ENCODE measurements around the gene LRCH4. TPM values are rescaled to one million over a fixed set of nuclear protein-coding genes. Genes with fewer than 3 reads are reported as not detected.

Gene LRCH4
- total RNA-seq, 3 donors from 2014 or later: 57.2 to 71.0 (median 63.9) TPM

GRCh38 chr7:100604028-100604975, 18.4 kb upstream of the LRCH4 start:
- ATAC-seq (peak; percentile 81), DNase-seq (peak; percentile 75 to 92 (median 84))
- peak overlapping the region; percentile 32 for H3K4me3 ChIP-seq
- no peaks in the 10 kb centered on the region for H3K36me3 ChIP-seq (ENCODE audit: low read depth)
- TF ChIP-seq, protein P1, sequence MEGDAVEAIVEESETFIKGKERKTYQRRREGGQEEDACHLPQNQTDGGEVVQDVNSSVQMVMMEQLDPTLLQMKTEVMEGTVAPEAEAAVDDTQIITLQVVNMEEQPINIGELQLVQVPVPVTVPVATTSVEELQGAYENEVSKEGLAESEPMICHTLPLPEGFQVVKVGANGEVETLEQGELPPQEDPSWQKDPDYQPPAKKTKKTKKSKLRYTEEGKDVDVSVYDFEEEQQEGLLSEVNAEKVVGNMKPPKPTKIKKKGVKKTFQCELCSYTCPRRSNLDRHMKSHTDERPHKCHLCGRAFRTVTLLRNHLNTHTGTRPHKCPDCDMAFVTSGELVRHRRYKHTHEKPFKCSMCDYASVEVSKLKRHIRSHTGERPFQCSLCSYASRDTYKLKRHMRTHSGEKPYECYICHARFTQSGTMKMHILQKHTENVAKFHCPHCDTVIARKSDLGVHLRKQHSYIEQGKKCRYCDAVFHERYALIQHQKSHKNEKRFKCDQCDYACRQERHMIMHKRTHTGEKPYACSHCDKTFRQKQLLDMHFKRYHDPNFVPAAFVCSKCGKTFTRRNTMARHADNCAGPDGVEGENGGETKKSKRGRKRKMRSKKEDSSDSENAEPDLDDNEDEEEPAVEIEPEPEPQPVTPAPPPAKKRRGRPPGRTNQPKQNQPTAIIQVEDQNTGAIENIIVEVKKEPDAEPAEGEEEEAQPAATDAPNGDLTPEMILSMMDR (IDR thresholded peaks at IDR 0.05): peak; percentile 30
- intact Hi-C loops (cut with DNase I, micrococcal nuclease): no loop called here
- no peaks in the 10 kb centered on the region for H3K9me3 ChIP-seq
- peaks cover 19% of the 10 kb centered on the region for H3K4me1 ChIP-seq (ENCODE audit: low read depth)

GRCh38 chr7:100603726-100604027, 17.7 kb upstream of the LRCH4 start:
- no peaks in the 10 kb centered on the region for H3K36me3 ChIP-seq (ENCODE audit: low read depth)
- peaks cover 19% of the 10 kb centered on the region for H3K4me1 ChIP-seq (ENCODE audit: low read depth)
- TF ChIP-seq, protein P1 (IDR thresholded peaks at IDR 0.05): no peak
- no peaks in the 10 kb centered on the region for H3K9me3 ChIP-seq
- ATAC-seq (no peak), DNase-seq (no peak)
- H3K4me3 ChIP-seq: peak overlapping the region; percentile 32
- intact Hi-C loops (cut with DNase I, micrococcal nuclease): no loop called here

DNA sequence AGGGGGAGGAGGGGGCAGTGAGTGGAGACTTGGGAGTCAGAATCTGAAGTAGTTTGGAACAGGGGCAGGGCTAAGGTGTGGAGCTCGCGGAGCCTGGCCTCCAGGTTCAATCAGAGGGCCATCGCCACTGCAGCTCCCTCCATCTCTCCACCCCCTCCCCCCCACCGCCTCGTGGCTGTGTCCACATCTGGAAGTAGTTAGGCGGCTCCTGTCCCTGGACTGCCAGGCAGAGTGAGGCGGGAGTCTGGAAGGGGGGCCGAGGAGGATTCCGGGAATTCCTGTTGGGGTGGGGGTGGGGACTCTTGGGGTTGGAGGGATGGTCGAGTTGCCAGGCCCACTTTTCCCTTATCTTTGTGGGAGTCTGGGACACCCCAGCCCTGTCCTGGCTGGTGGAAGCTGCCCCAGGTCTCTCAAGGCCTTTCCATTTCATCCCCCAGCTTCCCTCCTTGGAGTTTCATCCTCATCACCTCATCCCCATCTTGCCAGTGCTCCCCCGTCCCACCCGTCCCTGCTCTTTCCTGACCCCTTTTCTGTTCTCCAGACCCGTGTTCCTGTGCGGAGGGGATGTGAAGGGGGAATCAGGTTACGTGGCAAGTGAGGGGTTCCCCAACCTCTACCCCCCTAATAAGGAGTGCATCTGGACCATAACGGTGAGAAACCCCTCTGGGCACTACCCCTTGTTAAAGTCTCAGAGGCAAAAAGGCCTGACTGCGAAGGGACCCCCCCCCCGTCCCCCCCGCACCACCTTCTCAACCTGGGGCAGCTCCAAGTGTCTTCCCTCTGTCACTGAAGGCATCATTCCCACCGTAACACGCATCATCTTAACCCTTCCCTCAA, 17.2 kb upstream of the LRCH4 start:
- H3K4me1 ChIP-seq (ENCODE audit: low read depth): peaks cover 19% of the 10 kb centered on the region
- intact Hi-C loops (cut with DNase I, micrococcal nuclease): no loop called here
- no peak for ATAC-seq
- TF ChIP-seq, protein P1 (IDR thresholded peaks at IDR 0.05): no peak
- no peaks in the 10 kb centered on the region for H3K9me3 ChIP-seq
- no peak overlapping the region for H3K4me3 ChIP-seq
- DNase-seq: peak in 2 of 3 donors; percentile 62 to 78
- no peaks in the 10 kb centered on the region for H3K36me3 ChIP-seq (ENCODE audit: low read depth)

GRCh38 chr7:100600730-100601038, 14.8 kb upstream of the LRCH4 start:
- no peak for DNase-seq
- no peaks in the 10 kb centered on the region for H3K36me3 ChIP-seq (ENCODE audit: low read depth)
- ATAC-seq: no peak
- H3K4me1 ChIP-seq (ENCODE audit: low read depth): peaks cover 18% of the 10 kb centered on the region
- no peaks in the 10 kb centered on the region for H3K9me3 ChIP-seq
- H3K4me3 ChIP-seq: no peak overlapping the region
- intact Hi-C loops (cut with DNase I, micrococcal nuclease): no loop called here
- TF ChIP-seq, protein P1 (IDR thresholded peaks at IDR 0.05): no peak

DNA sequence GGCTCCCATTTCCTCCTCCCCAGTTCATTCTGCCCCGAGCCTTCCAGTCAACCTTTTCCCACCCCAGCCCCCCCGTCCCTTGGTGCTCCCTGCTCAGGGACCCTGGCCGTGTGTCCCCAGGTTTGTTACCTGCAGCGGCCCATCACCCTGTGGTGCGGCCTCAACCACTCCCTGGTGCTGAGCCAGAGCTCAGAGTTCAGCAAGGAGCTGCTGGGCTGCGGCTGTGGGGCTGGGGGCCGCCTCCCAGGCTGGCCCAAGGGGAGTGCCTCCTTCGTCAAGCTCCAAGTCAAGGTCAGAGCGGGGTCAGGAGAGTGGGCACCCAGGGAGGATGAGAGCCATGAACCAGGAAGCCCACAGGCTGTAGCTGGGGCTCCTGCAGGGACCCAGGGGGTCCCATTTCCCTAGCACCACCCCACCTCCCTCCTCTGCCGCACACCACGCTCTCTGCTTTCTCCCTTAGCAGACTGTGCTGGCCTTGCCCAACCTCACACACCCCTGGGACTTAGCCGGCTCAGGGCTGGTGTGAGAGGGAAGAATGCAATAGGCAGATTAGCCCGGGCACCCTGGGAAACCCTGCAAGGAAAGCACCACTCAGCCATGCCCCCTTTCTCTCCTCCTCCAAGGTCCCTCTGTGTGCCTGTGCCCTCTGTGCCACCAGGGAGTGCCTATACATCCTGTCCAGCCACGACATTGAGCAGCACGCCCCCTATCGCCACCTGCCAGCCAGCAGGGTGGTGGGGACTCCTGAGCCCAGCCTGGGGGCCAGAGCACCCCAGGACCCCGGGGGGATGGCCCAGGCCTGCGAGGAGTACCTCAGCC, 14.2 kb upstream of the LRCH4 start:
- H3K4me3 ChIP-seq: no peak overlapping the region
- H3K36me3 ChIP-seq (ENCODE audit: low read depth): no peaks in the 10 kb centered on the region
- ATAC-seq: no peak
- DNase-seq: no peak
- H3K4me1 ChIP-seq (ENCODE audit: low read depth): peaks cover 14% of the 10 kb centered on the region
- no peaks in the 10 kb centered on the region for H3K9me3 ChIP-seq
- TF ChIP-seq, protein P1 (IDR thresholded peaks at IDR 0.05): no peak
- intact Hi-C loops (cut with DNase I, micrococcal nuclease): no loop called here
